Muscle of arm (tissue), 12 donors: ENCODE measurements around the gene CTSD. TPM values are rescaled to one million over a fixed set of nuclear protein-coding genes. Genes with fewer than 3 reads are reported as not detected.

Source experiments
- DNase-seq: peaks from one replicate; pipeline ENCODE4 v3.0.0-alpha.2; 2013
- polyA plus RNA-seq, 12 donors: library from polyadenylated mRNA; unstranded; fragments of 120-200 nt; gene quantifications; one replicate each; pipeline ENCODE4 v1.2.1, GENCODE V29; 2013; ENCODE audit not compliant: insufficient read length in 12 of 12

CTSD gene
- polyA plus RNA-seq, 12 donors, result 54.4 to 118 (median 79.9) TPM; not detected in 1

DNA sequence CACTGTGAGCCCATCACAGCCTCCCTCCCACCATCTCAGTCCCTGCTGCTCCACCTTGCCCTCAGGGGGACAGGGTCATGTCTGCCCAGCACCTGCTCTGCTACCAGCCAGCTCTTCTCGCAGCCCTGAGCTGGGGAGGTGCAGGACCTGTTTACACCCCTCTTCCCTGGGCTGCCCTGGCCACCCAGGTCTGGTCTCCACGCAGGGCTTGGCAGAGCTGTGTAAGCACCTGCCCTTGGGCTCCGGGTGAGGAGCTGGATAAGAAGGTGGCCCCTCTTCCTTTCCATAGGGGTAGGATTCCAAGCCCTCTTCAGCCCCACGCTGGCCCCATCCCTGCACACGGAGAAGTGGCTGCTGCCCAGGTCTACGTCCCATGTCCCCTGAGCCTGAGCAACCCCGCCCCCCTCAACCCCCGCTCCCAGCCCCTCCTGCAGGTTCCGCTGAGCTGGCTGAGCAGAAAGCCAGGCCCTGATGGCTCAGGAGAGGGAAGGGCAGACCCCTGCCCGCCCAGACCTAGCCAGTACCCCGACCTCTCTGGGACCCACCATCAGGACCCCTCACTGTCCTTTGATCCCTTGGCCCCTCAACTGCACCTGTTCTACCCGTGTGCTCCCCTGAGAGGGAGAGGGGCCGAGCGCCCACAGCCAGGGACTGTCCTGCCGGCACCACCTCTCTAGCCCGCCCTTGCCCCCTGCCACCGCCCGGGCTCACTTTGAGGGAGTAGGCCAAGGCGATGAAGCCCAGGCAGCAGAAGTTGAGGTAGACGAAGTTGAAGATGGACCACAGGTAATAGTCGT, 16.6 kb downstream of the CTSD start:
- DNase-seq, result no peak

DNA sequence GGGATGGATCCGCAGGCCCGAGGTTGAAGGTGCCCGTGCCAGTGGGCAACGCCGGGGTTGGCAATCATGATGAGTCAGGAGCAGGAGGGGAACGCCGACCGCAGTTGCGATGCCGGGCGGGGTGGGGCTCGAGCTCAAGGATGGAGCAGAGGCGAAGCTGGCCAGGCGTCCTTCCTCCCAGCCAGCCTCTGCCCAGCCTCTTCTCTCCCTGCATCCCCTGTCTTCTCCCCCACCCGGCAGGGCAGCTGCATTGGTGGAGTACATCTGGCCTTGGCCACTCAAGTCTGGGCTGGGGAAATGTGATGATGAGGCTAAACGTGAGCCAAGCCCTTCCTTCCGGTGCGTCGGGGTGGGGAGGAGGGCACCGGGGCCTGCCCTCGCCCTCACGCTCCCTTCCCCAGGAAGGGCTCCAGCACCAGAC, 17.2 kb downstream of the CTSD start:
- DNase-seq, result no peak

DNA sequence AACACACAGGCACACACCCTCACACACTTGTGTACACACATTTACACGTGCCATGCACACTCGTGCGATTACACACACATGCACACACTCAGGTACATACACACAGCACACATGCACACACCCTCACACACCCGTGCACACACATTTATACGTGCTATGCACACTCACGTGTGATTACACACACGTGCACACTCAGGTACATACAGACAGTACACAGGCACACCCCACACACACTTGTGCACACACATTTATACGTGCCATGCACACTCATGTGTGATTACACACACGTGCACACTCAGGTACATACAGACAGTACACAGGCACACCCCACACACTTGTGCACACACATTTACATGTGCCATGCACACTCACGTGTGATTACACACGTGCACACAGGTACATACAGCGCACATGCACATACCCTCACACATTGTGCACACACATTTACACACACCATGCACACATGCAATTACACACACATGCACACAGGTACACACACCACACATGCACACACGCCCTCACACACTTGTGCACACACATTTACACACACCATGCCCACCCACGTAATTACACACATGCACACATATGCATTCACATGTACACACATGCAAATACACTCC, 17.9 kb downstream of the CTSD start:
- DNase-seq, result no peak

DNA sequence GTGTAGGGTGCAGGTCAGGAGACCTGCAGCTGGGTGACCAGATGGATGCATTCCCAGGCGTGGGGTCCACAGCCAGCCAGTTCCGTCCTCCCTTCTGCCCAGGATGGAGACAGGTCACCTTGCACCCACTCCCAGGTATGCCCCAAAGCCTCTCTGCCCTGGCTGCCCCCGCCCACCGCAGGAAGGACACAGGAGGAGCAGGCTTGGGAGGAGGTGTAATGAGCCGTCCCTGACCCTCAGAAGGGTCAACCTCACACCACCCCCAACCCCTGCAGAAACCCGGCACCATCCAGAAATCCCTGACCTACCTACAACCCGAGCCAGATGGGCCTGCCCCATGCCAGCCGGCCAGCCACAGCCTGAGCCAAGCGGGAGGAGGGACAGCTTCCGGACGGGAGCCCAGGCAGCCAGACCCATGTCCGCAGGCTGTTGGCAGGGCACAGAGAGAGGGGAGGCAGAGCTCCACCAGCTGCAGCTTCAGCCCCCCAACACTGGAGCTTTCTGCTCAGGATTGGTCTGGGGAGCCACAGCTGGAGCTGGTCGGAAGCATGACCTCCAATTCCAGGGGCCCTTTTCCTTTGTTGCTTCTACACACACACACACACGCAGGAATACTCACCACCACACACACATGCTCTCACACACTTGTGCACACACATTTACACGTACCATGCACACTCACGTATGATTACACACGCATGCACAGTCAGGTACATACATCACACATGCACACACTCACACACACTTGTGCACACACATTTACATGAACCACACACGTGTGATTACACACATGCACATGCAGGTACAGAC, 18.6 kb downstream of the CTSD start:
- no peak for DNase-seq

DNA sequence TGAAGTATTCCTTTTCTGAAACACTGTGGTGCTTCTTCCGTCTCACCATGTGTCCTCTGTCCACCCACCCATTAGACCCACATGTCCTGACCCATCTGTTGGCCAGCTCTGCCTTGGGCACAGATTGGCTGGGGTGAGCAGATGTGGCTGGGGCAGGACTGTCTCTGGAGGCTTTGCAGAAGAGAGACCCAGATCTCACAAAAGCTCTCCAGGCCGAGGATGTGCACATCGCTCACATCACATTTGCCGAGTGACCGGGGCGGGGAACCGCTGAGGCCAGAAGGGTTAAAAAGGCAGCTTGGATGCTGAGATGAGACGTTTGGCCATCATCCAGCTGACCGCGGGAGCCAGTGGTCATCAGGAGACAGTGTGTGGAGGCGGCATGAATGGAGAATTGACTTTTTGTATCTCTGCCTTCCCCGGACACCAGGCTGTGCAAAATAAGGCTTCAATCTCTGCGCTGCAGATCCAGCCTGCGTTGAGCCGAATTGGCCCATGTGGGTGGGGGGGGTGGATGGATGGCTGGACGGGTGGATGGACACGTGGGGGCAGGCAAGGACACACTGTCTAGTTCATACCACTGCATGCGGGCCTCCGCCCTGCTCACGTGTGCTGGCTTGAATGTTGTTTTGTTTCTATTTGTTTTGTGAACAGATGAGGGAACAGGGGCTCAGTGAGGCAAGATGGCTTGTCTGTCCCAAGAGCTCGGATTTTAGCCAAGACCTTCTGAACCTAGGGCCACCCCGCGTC, 19.4 kb downstream of the CTSD start:
- DNase-seq, result no peak

DNA sequence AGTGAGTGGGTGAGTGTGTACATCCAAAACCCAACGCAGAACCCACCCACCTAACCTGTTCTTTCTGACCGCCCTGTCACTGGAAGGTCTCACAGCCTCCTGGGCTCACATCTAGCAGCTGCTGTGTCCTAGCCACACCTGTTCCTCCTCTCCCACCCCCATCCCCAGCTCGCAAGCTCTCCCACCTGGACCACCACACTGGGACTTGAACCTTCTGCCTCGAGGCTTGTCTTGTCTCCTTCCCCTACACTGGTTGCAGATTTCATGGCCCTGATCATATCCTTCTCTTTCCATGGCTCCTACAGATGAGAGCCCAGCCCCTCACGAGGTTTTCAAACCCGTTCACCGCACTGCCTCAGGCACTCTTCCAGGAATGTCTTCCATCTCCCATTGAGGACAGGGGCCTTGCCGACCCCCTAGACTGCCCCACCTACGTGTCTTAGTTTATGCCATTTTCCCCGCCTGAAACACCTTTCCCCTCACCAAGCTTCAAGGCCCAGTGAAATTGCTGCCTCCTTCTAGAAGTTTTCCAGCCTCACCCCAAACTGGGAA, 20.1 kb downstream of the CTSD start:
- no peak for DNase-seq

DNA sequence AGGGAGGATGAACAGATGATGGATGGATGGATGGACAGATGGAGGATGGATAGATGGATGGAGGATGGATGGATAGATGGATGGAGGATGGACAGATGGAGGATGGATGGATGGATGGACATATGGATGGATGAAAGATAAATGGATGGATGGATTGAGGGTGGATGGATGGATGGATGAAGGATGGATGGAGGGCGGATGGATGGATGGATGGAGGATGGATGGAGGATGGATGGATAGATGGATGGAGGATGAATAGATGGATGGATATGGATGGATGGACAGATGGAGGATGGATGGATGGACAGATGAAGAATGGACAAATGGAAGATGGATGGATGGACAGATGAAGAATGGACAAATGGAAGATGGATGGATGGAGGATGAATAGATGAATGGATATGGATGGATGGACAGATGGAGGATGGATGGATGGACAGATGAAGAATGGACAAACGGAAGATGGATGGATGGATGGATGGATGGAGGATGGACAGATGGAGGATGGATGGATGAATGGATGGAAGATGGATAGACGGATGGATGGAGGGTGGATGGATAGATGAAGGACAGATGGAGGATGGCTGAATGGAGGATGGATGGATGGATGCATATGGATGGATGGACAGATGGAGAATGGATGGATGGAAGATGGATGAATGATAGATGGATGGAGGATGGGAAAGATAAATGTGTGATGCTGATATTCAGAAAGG, 20.7 kb downstream of the CTSD start:
- no peak for DNase-seq

DNA sequence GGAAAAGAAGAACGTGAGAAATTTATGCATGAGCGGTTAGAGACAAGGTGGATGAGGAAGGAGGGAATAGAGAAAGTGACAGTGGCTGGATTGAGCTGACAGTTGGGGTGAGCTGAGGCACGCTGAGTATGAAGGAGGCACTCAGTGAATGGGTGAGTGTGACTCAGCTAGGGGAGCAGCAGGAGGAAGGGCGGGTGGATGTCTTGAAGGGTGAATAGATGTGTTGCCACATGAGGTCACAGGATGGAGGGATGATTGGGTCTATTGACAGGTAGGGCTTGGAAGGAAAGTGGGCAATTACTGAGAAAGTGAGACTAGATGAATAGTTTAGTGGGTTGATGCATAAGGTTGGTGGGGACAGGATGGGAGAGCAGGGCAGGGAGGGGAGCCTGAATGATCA, 21.4 kb downstream of the CTSD start:
- DNase-seq, result no peak

DNA sequence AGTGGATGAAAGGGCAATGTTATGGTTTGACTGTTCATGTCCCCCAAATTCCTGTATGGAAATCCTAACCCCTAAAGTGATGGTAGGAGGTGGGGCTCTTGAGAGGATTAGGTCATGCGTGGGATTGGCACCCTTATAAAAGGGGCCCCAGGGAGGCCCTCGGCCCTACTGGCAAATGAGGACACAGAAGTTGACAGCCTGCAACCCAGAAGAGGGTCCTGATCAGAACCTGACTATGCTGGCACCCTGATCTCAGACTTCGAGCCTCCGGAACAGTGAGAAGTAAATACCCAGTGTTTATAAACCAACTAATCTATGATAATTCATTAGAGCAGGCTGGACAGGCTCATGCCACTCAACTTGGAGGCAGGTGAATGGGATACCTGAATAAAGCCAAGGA, 22.0 kb downstream of the CTSD start:
- DNase-seq, result no peak

DNA sequence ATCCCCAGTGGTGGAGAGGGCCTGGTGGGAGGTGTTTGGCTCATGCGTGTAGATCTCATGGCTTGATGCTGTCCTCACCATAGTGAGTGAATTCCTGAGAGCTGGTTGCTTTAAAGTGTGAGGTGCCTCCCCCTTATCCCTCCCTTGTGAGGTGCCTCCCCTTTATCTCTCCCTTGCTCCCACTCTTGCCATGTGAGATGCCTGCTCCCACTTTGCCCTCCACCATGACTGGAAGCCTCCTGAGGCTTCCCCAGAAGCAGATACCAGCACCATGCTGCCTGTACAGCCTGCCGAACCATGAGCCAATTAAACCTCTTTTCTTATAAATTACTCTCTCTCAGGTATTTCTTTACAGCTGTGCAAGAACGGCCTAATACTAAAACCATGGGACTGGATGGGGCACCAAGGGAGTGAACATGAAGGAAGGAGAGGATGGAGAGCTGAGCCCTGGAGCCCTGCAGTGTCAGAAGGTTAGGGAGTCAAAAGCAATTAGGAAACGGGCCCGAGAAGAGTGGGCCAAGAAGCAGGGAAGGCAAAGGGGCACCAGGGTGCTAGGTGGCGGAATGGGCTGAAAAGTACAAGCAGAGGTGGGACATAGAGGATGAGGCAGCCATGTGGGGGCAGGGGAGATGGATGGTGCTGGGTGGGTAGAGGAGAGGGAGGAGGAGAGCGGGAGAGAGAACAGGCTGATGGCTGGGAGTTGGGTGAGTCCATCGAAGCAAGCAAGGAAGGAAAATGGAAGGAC, 22.8 kb downstream of the CTSD start:
- no peak for DNase-seq

DNA sequence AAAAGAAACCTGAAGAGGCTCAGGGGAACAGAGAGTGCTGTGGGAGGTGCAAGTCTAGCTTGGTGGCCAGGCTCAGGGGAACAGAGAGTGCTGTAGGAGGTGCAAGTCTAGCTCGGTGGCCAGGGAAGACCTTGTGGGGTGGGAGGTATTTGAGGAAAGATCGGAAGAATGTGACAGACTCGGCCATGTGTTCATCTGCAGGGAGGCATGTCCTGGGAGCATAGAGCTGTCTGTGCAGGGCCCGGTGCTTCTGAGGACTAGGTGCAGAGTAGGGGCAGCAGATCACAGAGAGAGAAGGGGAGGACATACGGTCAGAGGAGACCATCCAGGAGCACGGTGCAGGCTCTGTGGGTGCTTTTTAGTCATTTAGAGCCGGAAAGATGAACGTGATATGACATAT, 24.2 kb downstream of the CTSD start:
- no peak for DNase-seq

DNA sequence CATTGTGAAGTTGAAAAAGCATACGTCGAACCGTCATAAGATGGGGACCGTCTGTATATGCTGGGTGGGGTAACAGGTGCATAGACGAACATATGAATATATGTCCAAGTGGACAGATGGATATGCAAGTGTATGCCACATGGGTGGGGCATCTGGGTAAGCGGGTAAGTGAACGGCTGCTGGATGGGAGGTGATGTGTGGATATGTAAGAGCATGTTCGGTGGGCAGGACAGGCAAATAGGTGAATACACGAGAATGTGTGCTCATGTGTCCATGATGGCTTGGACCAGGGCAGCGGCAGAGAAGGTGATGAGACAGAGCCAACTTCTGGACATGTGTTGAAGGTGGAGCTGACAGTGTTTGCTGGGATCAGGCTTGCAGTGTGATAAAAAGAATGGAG, 25.3 kb downstream of the CTSD start:
- DNase-seq, result no peak

DNA sequence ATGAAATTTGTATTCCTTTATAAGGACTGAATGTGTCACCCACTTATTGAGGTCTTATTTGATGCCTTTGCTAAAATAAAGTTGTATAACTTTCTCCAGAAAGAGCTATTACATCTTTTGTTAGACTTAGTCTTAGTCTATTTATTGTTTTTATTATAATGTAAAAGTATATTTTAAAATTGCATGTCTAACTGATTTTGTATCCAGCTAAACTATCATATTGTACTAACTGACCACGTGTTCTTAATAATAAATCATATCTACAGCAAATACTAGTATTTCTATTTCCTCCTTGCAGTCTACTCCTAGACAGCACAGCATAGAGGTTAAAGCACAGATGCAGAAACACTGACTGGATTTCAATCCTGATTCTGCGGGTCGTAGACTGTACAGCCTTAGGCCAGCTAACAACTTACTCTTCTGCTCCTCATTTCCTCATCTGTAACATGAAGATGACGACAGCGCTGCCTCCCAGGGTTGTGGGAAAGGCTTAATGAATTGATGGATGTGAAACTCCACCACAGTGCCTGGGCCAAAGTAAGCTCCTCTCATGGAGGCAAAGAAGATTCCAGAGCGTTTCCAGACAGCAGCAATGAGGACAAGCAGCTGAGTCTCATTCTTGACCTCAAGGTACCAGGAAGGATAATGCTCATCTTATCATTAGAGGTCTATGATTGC, 26.5 kb downstream of the CTSD start:
- DNase-seq, result no peak

DNA sequence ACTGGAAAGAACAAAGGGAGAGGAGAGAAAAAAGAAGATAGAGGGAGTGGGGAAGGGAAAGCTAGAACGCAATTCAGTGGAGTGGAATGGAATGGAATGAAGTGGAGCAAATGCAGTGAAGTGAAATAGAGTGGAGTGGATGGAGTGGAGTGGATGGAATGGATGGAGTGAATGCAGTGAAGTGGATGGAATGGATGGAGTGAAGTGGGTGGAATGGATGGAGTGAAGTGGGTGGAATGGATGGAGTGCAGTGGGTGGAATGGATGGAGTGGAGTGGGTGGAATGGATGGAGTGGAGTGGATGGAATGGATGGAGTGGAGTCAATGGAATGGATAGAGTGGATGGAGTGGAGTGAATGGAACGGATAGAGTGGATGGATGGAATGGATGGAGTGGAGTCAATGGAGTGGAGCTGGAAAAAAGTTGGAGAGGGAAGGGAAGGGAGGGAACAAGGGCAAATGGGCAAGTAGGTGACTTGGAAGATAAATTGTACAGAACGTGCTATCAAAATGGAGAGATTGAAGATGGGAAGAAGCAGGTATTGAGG, 27.2 kb downstream of the CTSD start:
- no peak for DNase-seq

DNA sequence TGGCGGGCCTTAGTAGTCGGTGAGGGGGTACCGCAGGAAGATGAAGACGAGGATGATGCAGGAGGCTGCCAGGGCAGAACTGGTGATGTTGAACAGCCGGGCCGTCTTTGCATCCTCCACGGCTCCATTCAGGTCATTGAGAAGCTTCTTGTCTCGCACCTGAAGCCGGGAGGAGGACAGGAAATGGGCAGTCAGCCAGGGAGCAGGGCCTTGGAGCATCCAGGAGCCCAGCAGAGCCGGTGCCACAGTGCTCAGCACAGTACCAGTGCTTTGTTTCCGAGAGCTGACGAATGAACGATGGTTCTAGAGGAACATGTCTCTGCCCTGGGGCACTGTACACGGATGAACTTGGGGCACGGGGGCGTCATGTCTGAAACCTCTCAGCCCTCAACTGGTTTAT, 28.5 kb downstream of the CTSD start:
- DNase-seq, result no peak

DNA sequence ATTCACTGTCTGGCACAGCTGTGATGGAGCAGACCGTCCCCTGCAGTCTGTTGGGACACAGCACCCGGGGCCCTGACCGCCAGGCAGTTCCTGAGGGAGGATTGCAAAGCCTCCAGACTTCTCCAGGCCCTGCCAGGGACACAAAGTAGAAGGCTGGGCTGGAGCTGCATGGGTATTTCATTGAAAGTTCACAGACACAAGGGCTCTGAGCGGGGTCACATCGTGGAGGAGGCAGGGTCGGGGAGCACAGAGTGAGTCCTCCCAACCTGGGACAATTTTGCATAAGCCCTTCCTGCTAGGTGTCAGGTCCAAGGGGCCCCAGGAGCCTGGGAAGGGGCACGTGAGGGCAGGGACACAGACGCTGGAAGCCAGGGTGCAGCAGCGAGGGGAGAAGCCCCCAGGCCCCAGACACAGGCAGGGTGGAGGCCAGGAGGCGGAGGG, 29.1 kb downstream of the CTSD start:
- DNase-seq, result no peak

DNA sequence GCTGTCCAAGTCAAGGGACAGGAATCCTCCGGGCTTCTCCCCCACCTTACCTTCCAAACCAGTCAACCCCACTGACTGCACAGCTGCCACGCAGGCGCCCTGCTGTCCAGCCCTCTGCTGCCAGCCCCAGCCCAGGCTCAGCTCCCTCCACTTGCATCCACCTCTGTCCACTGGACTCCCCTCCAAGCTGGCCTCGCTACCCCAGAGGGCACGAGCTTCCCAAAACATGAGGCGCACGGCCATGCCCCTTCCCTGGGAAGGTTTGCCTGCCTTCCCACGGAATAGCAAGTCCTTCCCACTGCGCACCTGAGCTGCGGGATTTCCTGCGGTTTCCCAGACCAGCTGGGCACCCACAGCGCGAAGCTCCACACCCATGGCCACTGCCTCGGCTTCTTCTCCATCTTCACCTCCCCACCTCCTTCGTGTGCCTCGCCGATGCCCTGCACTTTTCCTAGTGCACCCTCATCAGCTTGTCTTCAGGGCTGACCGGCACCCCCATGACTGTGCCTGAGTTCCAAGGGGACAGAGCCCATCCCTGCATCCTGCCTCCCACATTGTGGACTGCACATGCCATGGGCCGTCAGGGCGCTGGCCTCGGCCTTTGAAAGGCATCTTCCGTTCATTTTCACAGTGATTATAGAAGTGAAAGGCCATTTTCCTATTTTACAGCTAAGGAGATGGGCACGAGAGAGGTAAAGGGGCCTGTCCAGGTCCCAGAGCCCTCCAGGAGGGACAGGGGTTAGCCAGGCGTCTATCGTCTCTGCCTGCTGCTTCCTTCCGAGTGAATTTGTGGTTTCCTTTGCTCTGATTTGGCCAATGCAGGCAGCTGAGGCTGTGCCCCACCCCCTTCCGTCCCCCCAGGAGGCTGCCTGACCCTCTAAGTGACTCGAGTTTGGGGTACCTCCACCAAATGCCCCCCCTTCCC, 29.7 kb downstream of the CTSD start:
- DNase-seq, result no peak
